Neural progenitor cell (in vitro differentiated cells): ENCODE data around the gene HSPB6.

ENCODE experiments used
- EZH2 ChIP-seq: fragments of 200-600 bp; sonication (generic); IDR thresholded peaks from 2 replicates; pipeline ENCODE4 v1.6.1; 2017; ENCODE audit warnings: antibody characterized with exemption, mild to moderate bottlenecking, moderate library complexity
- TF ChIP-seq, protein P1 (sequence below): fragments of 200-600 bp; sonication (generic); IDR thresholded peaks from 2 replicates; pipeline ENCODE4 v1.5.1; 2017; ENCODE audit warnings: antibody characterized with exemption, mild to moderate bottlenecking

DNA sequence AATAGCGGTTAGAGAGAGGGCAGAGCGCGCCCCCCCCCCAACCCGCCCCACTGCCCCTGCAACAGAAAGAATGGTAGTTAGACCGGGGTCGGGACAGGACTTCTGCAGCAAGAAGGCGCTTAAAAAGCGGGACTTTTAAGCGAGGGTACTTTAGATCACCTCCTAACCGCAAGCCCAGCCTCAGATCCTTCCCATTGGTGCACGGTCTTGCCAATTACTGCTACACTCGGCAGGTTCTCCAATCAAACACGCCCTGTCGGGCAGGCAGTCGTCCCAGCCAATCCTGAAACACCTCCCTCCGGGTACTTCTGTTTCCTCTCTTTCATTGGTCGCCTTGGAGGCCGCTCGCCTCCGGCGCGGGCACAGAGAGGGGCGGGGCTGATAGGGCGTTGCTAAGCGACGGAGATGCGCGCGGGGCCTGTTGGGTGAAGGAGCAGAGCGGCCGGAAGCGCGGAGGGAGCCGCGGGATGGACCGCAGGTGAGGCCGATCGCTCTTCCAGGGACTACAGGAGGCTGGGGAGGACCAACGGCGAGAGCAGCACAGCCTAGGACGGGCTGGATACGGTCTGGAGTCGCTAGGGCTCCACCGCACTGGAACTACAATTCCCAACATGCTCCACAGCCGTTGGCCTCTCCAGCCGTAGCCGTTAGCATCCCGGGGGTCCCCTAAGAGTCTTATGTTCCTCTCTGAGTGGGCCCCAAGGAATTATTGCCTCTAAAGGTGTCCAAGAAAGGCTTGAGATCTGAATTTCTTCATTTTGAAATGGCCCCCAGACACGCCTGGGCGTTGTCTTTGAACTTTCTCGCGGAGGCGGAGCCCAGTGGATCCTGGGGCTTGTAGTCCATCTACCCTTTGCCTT is 1.1 kb upstream of the HSPB6 start, which contains the start of gene PROSER3:
- no peak for TF ChIP-seq EZH2
- TF ChIP-seq, protein P1, sequence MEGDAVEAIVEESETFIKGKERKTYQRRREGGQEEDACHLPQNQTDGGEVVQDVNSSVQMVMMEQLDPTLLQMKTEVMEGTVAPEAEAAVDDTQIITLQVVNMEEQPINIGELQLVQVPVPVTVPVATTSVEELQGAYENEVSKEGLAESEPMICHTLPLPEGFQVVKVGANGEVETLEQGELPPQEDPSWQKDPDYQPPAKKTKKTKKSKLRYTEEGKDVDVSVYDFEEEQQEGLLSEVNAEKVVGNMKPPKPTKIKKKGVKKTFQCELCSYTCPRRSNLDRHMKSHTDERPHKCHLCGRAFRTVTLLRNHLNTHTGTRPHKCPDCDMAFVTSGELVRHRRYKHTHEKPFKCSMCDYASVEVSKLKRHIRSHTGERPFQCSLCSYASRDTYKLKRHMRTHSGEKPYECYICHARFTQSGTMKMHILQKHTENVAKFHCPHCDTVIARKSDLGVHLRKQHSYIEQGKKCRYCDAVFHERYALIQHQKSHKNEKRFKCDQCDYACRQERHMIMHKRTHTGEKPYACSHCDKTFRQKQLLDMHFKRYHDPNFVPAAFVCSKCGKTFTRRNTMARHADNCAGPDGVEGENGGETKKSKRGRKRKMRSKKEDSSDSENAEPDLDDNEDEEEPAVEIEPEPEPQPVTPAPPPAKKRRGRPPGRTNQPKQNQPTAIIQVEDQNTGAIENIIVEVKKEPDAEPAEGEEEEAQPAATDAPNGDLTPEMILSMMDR: no peak
